RWPE2 (cell line): ENCODE results near the gene CENPK.

Experiments used
- ATAC-seq: fragments of 200-7000 bp; cut with Tn5 transposase; 3 replicates; pipeline ENCODE4 v1.9.1; 2021; ENCODE audit warnings: low read depth
- DNase-seq: peaks from one replicate; pipeline ENCODE4 v3.0.0-alpha.2; 2020; ENCODE audit warnings: low spot score
- H3K27ac ChIP-seq: fragments of 450-650 bp; 2 replicates; pipeline ENCODE4 v1.5.1; 2017; ENCODE audit warnings: mild to moderate bottlenecking; ENCODE audit not compliant: poor library complexity, severe bottlenecking
- H3K27me3 ChIP-seq: fragments of 250-450 bp; sonication (Bioruptor Pico); 2 replicates; pipeline ENCODE4 v1.5.1; 2021; ENCODE audit warnings: mild to moderate bottlenecking, moderate library complexity; ENCODE audit not compliant: insufficient read depth, poor library complexity, severe bottlenecking
- H3K36me3 ChIP-seq: fragments of 250-450 bp; sonication (Bioruptor Pico); 2 replicates; pipeline ENCODE4 v1.5.1; 2020; ENCODE audit warnings: low read depth, mild to moderate bottlenecking, moderate library complexity
- H3K4me1 ChIP-seq: fragments of 250-450 bp; sonication (Bioruptor Pico); 2 replicates; pipeline ENCODE4 v1.5.1; 2021; ENCODE audit warnings: mild to moderate bottlenecking, moderate library complexity; ENCODE audit not compliant: insufficient read depth, poor library complexity, severe bottlenecking
- H3K4me3 ChIP-seq: fragments of 250-450 bp; sonication (Bioruptor Pico); 2 replicates; pipeline ENCODE4 v1.5.1; 2021; ENCODE audit warnings: mild to moderate bottlenecking, moderate library complexity; ENCODE audit not compliant: severe bottlenecking
- H3K9me3 ChIP-seq: fragments of 250-450 bp; sonication (Bioruptor Pico); 2 replicates; pipeline ENCODE4 v1.5.1; 2021; ENCODE audit warnings: mild to moderate bottlenecking, moderate library complexity; ENCODE audit not compliant: severe bottlenecking
- CTCF ChIP-seq: fragments of 450-650 bp; IDR thresholded peaks from one replicate; pipeline ENCODE4 v1.5.1; 2017; ENCODE audit warnings: mild to moderate bottlenecking, moderate library complexity; ENCODE audit not compliant: poor library complexity, severe bottlenecking

CENPK gene

GRCh38 chr5:65577141-65577540, 14.2 kb upstream of the CENPK start:
- Histone ChIP-seq H3K27ac (no peak overlapping the region), H3K27me3 (no peaks in the 10 kb centered on the region), H3K4me1 (no peaks in the 10 kb centered on the region), H3K36me3 (peaks cover 79% of the 10 kb centered on the region), H3K9me3 (no peaks in the 10 kb centered on the region), H3K4me3 (no peak overlapping the region)
- ATAC-seq: no peak
- no peak for TF ChIP-seq CTCF
- no peak for DNase-seq

DNA sequence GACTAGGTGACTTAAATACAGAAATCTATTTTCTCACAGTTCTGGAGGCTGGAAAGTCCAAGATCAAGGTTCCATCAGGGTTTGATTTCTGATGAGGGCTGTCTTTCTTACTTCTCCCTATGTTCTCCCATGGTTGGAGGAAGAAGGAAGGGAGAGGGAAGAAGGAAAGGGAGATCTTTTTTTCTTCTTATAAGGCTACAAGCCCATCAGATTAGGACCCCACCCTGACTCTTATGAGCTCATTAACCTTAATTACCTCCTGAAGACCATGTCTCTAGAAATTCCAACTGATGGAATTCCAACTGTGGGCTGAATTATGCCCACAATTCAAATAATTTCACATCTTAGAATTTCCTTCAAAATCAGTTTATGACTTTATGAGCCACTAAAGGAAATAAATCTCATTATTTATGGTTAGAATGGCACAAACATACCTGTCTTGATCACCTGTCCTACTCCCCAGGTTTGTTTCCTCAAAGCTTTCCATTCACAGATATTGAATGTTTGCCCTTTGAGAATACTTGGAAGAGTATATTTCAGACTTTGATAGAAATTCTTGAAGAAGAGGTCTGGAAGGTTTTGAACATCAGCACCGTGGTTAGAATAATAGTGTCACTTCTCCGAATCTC, 7.7 kb upstream of the CENPK start:
- ATAC-seq (no peak), DNase-seq (no peak)
- Histone ChIP-seq H3K27me3 (no peaks in the 10 kb centered on the region), H3K27ac (no peak overlapping the region), H3K9me3 (no peaks in the 10 kb centered on the region), H3K4me1 (no peaks in the 10 kb centered on the region), H3K36me3 (peaks cover 83% of the 10 kb centered on the region), H3K4me3 (no peak overlapping the region)
- no peak for TF ChIP-seq CTCF

- no peak overlapping the region for H3K27ac ChIP-seq
- no peak for TF ChIP-seq CTCF
- no peaks in the 10 kb centered on the region for H3K27me3 ChIP-seq
- H3K4me3 ChIP-seq: no peak overlapping the region
- peaks cover 17% of the 10 kb centered on the region for H3K4me1 ChIP-seq
- DNase-seq: no peak
- peaks cover 67% of the 10 kb centered on the region for H3K36me3 ChIP-seq
- ATAC-seq: no peak
- H3K9me3 ChIP-seq: no peaks in the 10 kb centered on the region
Measured at GRCh38 chr5:65566505-65566904, 3.5 kb upstream of the CENPK start.

DNA sequence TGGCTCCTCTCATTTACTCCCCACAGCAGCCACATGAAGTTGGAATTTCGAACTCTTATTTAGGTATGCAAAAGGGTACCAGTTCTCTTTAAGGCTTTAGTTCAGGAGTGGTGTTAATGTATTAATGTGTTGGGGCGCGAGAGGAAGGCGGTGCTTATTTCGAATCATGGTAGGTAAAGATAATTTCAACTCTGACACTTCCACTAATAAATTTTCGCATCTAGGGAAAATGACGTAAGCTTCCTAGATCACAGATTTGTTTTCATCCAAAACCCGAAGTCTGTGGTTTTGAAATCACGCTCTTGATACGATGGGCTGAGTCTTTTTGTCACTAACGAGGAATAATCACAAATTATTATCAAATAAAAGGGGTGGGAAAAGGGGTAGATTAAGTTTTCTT, 809 bp upstream of the CENPK start:
- TF ChIP-seq CTCF: no peak
- H3K4me3 ChIP-seq: peak overlapping the region; percentile 87
- H3K4me1 ChIP-seq: peaks cover 30% of the 10 kb centered on the region
- peak overlapping the region; percentile 57 for H3K27ac ChIP-seq
- ATAC-seq (no peak), DNase-seq (no peak)
- H3K36me3 ChIP-seq: peaks cover 65% of the 10 kb centered on the region
- H3K27me3 ChIP-seq: no peaks in the 10 kb centered on the region
- no peaks in the 10 kb centered on the region for H3K9me3 ChIP-seq

- no peak for ATAC-seq
- Histone ChIP-seq H3K27me3 (no peaks in the 10 kb centered on the region), H3K4me1 (peaks cover 16% of the 10 kb centered on the region), H3K36me3 (peaks cover 87% of the 10 kb centered on the region), H3K27ac (no peak overlapping the region), H3K9me3 (no peaks in the 10 kb centered on the region), H3K4me3 (no peak overlapping the region)
- no peak for DNase-seq
- TF ChIP-seq CTCF: no peak
Measured at GRCh38 chr5:65556718-65557117, 6.2 kb downstream of the CENPK start.
